SK-N-SH (cell line): Measurements from ENCODE around the gene LRIT3.

Source experiments
- CTCF ChIP-seq: fragments of 200-600 bp; sonication (generic); IDR thresholded peaks from 2 replicates; pipeline ENCODE4 v1.6.1; 2017; ENCODE audit warnings: antibody characterized with exemption, mild to moderate bottlenecking, moderate library complexity
- TAF1 ChIP-seq: IDR thresholded peaks from 2 replicates; pipeline ENCODE4 v1.6.1; 2012; ENCODE audit warnings: low read depth, mild to moderate bottlenecking, low read length, moderate library complexity, borderline replicate concordance
- TEAD4 ChIP-seq: IDR thresholded peaks from 2 replicates; pipeline ENCODE4 v1.4.0; 2012; ENCODE audit warnings: mild to moderate bottlenecking, borderline replicate concordance; ENCODE audit not compliant: insufficient read depth
- YY1 ChIP-seq: IDR thresholded peaks from 2 replicates; pipeline ENCODE4 v1.4.0; 2012; ENCODE audit warnings: low read depth, mild to moderate bottlenecking

GRCh38 chr4:109798866-109799265, 49.0 kb upstream of the LRIT3 start:
- no peak for TF ChIP-seq CTCF
- no peak for TF ChIP-seq TAF1
- no peak for TF ChIP-seq TEAD4
- no peak for TF ChIP-seq YY1
